HG03354 (cell line): ENCODE data around the gene HNRNPR.
"Not testable (repeated sequence)": the region's sequence is repeated elsewhere in the genome, so short reads cannot be mapped to it uniquely, and the experiment has no call there.

Experiments
- ATAC-seq: cut with Tn5 transposase; IDR thresholded peaks from one replicate; pipeline ENCODE4 v1.9.1; 2021; ENCODE audit warnings: mild to moderate bottlenecking; ENCODE audit not compliant: unreplicated experiment, poor library complexity, severe bottlenecking

The HNRNPR gene

DNA sequence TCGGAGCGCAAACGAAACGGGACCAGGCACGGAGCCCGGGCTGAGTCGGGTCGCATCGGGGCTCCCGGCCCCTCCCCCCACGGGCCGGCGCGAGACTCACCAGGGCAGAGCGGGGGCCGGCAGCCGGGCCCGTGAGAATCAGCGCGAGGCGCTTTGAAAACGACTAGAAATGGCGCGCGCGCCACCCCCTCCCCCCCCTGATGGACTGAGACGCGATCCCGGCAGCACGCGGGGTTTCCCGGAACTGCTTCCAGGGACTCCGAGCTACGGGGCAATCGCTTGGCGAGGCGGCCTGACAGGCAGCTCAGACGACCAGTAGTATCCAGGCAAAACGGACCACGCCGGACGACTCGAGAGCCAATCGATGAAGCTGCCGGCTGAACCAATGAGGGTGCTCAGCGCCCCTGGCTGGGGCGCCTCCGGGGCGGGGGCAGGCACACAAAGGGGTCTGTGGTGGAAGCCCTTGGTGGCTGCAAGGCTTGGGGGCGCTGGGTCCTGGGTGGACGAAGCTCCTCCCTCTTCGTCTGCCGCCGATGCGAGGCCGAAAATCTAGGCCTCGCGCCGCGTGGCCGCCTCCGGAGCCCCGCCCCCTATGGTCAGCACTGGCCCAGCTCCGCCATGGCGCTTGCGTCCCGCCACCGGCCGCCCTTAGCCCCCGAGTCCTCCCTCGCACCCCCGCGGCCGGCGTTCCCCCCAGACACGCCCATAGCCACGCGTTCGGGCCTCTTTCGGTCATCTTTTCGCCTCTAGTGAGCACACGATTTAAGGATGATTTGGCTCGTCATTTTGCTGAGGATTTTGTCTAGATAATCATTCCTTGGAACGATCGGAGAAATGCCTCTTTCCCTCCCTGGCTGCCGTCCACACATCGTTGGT, at the start of gene HNRNPR:
HNRNPR (minus strand) TSS at position 174 of the 876 bp plus-strand sequence. CDS start 3,276 bp downstream, outside the sequence.
- ATAC-seq: peak; percentile 96

- ATAC-seq: no peak
Observed at GRCh38 chr1:23393706-23394105, 49.6 kb upstream of the HNRNPR start.

DNA sequence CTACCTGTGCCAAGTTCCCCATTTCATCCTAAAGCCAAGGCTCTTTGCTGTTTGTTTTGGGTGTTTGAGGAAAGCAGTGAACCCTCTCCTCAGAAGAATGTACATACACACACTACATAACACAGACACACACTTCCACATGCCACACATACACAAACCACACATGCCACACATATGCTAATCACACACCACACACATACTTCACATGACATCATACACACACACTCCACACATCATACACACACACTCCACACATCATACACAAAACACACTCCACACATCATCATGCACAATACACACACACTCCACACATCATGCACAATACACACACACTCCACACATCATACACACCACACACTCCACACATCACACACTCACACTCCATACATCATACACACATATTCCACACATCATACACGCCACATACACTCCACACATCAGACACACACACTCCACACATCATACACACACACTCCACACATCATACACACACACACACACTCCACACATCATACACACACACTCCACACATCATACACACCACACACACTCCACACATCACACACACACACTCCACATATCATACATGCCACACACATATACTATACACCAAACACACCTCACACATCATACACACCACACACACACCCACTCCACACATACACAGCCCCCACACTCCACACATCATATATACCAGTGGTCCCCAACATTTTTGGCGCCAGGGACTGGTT, 48.2 kb upstream of the HNRNPR start:
- ATAC-seq: no peak

DNA sequence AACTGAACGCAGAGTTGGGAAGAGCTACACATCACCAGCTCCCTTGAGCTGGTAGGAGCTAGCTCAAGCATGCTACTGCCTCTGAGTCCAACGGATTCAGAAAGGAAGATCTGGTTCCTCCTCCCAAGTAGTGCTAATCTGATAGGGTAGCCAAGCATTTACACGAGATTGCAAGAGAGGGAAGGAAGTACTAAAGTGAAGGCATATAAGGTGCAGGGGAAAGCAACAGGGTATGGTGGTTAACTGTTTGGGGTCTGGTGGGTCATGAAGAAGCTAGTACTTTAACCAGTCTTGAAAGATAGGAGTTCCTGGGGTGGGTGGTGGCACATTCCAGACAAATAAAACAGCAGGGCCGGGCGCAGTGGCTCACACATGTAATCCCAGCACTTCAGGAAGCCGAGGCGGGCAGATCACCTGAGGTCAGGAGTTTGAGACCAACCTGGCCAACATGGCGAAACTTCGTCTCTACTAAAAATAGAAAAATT, 45.8 kb upstream of the HNRNPR start:
- no peak for ATAC-seq

GRCh38 chr1:23387494-23387893, 43.4 kb upstream of the HNRNPR start:
- no peak for ATAC-seq

DNA sequence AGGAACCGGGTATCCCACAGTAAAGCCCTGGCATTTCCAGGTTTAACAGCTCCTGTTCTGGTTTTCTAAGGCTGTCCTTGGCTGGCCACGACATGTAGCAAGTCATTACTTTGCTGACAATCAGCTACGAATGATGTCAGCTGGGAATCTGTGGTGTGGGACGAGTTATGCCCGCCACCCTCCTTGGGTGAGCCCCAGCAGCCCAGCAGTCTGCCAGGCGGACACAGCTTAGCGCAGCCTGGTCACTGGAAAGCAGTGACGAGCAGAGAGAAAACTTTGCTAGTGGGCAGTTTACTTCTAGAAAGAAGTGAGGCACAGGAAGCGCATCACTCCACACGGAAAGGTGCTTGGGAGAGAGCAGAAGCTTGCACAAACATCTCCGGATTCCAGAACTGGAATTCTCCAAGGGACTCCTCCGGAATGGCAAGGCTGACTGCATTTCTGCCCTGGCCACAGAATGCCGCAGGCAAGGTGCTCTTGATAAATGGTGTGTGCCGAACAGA, 41.1 kb upstream of the HNRNPR start:
- ATAC-seq: no peak

GRCh38 chr1:23384312-23385058, 40.4 kb upstream of the HNRNPR start:
- no peak for ATAC-seq

- ATAC-seq: no peak
Observed at GRCh38 chr1:23383577-23384311, 39.7 kb upstream of the HNRNPR start.

- ATAC-seq: no peak
Observed at GRCh38 chr1:23381233-23381885, 37.3 kb upstream of the HNRNPR start.

DNA sequence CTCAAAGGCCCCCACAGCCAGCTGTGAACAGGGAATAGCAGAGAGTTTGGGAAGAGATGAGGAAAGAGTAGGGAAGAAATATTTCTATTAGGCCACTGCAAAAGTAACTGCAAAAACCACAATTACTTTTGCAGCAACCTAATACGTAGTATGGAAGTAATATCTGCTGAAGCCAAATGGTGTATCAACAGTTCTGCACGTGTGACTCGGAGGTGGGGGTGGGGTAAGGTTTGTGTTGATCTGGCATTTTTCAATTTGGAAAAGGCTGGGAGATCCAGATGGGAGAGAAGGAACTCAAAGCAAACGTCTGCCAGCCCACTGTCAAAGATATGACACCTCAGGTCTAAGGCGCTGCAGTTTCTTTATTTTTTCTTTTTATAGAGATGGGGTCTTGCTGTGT, 36.6 kb upstream of the HNRNPR start:
- no peak for ATAC-seq

GRCh38 chr1:23380236-23380635, 36.2 kb upstream of the HNRNPR start:
- not testable (repeated sequence) for ATAC-seq

- ATAC-seq: no peak
Observed at GRCh38 chr1:23376890-23377811, 33.1 kb upstream of the HNRNPR start.

DNA sequence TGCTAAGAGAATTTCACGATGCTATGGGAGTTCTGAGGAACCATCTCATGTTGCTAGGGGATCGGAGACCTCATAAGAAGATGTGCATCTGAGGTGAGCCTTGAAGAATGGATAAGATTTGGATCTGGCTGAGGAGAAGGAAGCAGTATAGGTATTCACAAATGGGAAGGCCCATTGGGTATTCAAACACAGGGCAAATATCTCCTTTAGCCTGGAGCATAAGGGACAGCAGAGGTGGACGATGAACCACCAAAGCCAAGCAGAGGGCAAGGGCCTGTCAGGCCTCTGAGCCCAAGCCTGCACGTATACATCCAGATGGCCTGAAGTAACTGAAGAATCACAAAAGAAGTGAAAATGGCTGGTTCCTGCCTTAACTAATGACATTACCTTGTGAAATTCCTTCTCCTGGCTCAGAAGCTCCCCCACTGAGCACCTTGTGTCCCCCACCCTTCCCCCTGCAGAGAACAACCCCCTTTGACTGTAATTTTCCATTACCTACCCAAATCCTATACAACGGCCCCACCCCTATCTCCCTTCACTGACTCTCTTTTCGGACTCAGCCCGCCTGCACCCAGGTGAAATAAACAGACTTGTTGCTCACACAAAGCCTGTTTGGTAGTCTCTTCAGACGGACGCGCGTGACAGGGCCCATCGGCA, 30.1 kb upstream of the HNRNPR start:
- not testable (repeated sequence) for ATAC-seq

- no peak for ATAC-seq
Observed at GRCh38 chr1:23371987-23372880, 28.1 kb upstream of the HNRNPR start.

GRCh38 chr1:23370709-23371584, 26.9 kb upstream of the HNRNPR start:
- no peak for ATAC-seq
